Subcutaneous abdominal adipose tissue (tissue), 5 donors: ENCODE data around the gene DEPDC1.
A peak's percentile ranks its signal among the peaks of the same experiment; 100 is the strongest.
"Not testable (repeated sequence)": the region's sequence is repeated elsewhere in the genome, so short reads cannot be mapped to it uniquely, and the experiment has no call there.

Experiments used
- H3K27ac ChIP-seq: one replicate; pipeline ENCODE4 v1.7.0; 2013; ENCODE audit warnings: low read depth, mild to moderate bottlenecking, inconsistent platforms, low read length, moderate library complexity
- H3K27me3 ChIP-seq, 5 donors: one replicate each; pipeline ENCODE4 v1.7.0; 2013; ENCODE audit warnings: low read length in 5 of 5, inconsistent platforms in 1 of 5; ENCODE audit not compliant: control insufficient read depth in 5 of 5, insufficient read depth in 4 of 5
- H3K36me3 ChIP-seq, 5 donors: one replicate each; pipeline ENCODE4 v1.7.0; 2013; ENCODE audit warnings: low read length in 5 of 5; ENCODE audit not compliant: control insufficient read depth in 5 of 5, insufficient read depth in 5 of 5
- H3K4me1 ChIP-seq, 5 donors: one replicate each; pipeline ENCODE4 v1.7.0; 2013; ENCODE audit warnings: low read length in 5 of 5, mild to moderate bottlenecking in 3 of 5, moderate library complexity in 1 of 5; ENCODE audit not compliant: control insufficient read depth in 5 of 5, insufficient read depth in 5 of 5
- H3K4me3 ChIP-seq, 5 donors: one replicate each; pipeline ENCODE4 v1.7.0; 2013; ENCODE audit warnings: low read length in 5 of 5, low read depth in 1 of 5
- H3K9ac ChIP-seq, 5 donors: one replicate each; pipeline ENCODE4 v1.7.0; 2013; ENCODE audit warnings: low read length in 5 of 5, mild to moderate bottlenecking in 4 of 5, moderate library complexity in 3 of 5
- H3K9me3 ChIP-seq, 5 donors: one replicate each; pipeline ENCODE4 v1.7.0; 2013; ENCODE audit warnings: low read length in 5 of 5; ENCODE audit not compliant: control insufficient read depth in 5 of 5
- donor health status: healthy.
- donor health status: healthy.
- donor health status: healthy.
- donor health status: healthy.
- donor health status: healthy.

Gene DEPDC1

DNA sequence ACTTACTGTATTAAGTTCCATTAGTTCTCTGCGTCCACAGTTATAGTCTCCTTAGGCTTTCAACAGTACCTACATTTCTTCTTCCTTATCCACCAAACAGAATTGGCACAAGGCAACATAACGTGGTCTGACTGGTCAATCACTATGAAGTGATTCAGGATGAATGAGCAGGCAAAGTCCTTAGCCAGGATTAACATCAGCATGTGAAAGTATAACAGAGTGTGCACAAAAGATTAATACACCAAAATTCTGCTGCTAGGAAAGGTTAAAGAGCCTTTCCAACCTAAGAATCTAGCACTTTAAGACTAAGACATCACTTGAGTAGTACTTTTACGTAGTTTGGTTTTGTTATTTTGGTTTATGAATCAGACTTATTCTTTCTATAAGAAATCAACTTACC, 15.8 kb downstream of the DEPDC1 start:
- H3K27ac ChIP-seq = no peak overlapping the region
- no peak overlapping the region for H3K9ac ChIP-seq
- H3K4me1 ChIP-seq = no peaks in the 10 kb centered on the region
- no peak overlapping the region for H3K4me3 ChIP-seq
- no peaks in the 10 kb centered on the region for H3K36me3 ChIP-seq
- no peaks in the 10 kb centered on the region for H3K27me3 ChIP-seq
- H3K9me3 ChIP-seq = no peaks in the 10 kb centered on the region

- Histone ChIP-seq H3K27ac (no peak overlapping the region), H3K4me1 (no peaks in the 10 kb centered on the region), H3K4me3 (no peak overlapping the region), H3K36me3 (no peaks in the 10 kb centered on the region), H3K27me3 (no peaks in the 10 kb centered on the region), H3K9ac (no peak overlapping the region), H3K9me3 (no peaks in the 10 kb centered on the region)
Measured at GRCh38 chr1:68479501-68479900, 17.4 kb downstream of the DEPDC1 start.

GRCh38 chr1:68478662-68479061, 18.2 kb downstream of the DEPDC1 start:
- Histone ChIP-seq H3K4me3 (no peak overlapping the region), H3K27ac (no peak overlapping the region), H3K9ac (no peak overlapping the region), H3K9me3 (no peaks in the 10 kb centered on the region), H3K4me1 (no peaks in the 10 kb centered on the region), H3K27me3 (no peaks in the 10 kb centered on the region), H3K36me3 (no peaks in the 10 kb centered on the region)

GRCh38 chr1:68476626-68477025, 20.3 kb downstream of the DEPDC1 start:
- H3K4me3 ChIP-seq, H3K4me1 ChIP-seq, H3K27me3 ChIP-seq, H3K9ac ChIP-seq, H3K36me3 ChIP-seq, H3K9me3 ChIP-seq, H3K27ac ChIP-seq: not testable (repeated sequence)

GRCh38 chr1:68473060-68473459, 23.8 kb downstream of the DEPDC1 start:
- Histone ChIP-seq H3K4me3 (no peak overlapping the region), H3K27ac (no peak overlapping the region), H3K4me1 (no peaks in the 10 kb centered on the region), H3K9me3 (no peaks in the 10 kb centered on the region), H3K36me3 (no peaks in the 10 kb centered on the region), H3K9ac (no peak overlapping the region), H3K27me3 (no peaks in the 10 kb centered on the region)

DNA sequence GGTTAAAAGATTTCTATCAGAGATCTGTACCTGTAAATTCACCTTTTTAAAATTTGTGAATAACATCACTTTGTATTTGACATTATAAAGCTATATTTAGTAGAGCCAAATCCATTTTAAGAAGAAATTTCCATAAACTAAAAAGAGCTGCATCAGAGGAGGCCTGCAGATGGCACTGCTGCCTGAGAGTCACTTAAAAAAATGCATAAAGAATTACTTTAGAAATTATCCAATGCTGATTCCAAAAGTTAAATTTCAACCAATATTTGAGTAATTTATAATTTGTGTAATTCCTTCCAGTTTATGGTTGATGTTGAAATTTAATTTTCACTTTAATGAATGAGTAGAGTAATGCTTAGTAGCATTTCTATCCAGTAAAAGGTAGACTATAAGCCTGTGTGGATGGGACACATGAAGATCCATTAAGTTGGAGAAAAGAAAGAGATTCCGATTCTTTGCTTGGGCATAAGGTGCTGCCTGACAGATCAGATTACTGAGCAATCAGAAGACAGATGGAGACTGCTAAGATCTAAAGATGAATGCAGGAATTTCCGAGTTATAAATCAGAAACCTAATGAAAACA, 26.4 kb downstream of the DEPDC1 start:
- Histone ChIP-seq H3K36me3 (no peaks in the 10 kb centered on the region), H3K9ac (peak overlapping the region in 1 of 5 donors; percentile 1), H3K9me3 (no peaks in the 10 kb centered on the region), H3K27me3 (no peaks in the 10 kb centered on the region), H3K4me1 (no peaks in the 10 kb centered on the region), H3K4me3 (no peak overlapping the region), H3K27ac (no peak overlapping the region)

DNA sequence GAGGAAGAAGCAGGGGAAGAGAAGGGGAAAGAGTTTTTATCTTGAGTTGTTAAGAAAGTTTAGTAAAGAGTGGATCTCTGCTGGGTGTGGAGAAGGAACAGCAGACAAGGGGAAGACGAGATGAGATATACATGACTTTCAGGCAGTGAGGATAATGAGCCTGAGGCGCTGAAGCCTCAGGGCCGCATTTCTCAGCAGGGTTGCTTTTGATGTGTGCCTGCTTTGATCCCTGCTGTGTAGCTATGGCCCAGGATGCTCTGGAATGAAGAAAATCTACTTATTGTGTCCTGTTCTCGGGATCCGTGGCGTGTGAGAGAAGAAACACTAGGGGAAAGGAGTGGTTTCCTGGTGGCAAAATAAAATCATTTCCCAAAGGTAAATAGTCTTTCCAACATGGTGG, 32.0 kb downstream of the DEPDC1 start:
- Histone ChIP-seq H3K9ac (no peak overlapping the region), H3K27me3 (no peaks in the 10 kb centered on the region), H3K4me3 (no peak overlapping the region), H3K9me3 (peaks cover 0 to 14% (median 8%) of the 10 kb centered on the region in 5 donors), H3K27ac (no peak overlapping the region), H3K36me3 (no peaks in the 10 kb centered on the region), H3K4me1 (no peaks in the 10 kb centered on the region)

DNA sequence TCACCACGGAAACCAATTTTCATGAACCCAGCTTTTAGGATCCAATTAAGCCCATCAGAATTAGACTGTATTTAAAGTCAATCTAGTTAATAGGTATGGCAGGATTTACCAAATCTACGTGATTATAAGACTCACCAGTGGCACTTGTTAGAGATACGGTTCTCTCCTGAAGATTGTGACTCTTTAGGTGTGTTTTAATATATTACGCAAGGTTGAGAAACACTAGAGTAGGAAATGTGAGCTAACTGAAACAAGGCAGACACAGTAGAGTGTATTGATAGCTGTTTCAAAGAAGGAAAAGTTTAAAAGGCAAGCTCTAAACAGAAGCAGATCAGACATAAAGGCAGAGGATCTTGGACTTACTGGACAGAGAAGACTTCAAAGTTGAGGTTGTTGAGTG, 35.9 kb downstream of the DEPDC1 start:
- Histone ChIP-seq H3K27ac (no peak overlapping the region), H3K9me3 (peaks cover 0 to 14% (median 8%) of the 10 kb centered on the region in 5 donors), H3K9ac (no peak overlapping the region), H3K27me3 (no peaks in the 10 kb centered on the region), H3K36me3 (no peaks in the 10 kb centered on the region), H3K4me1 (no peaks in the 10 kb centered on the region), H3K4me3 (no peak overlapping the region)

- no peak overlapping the region for H3K9ac ChIP-seq
- no peaks in the 10 kb centered on the region for H3K36me3 ChIP-seq
- no peak overlapping the region for H3K4me3 ChIP-seq
- H3K9me3 ChIP-seq = peaks cover 0 to 14% (median 8%) of the 10 kb centered on the region in 5 donors
- no peak overlapping the region for H3K27ac ChIP-seq
- no peaks in the 10 kb centered on the region for H3K4me1 ChIP-seq
- H3K27me3 ChIP-seq = no peaks in the 10 kb centered on the region
Measured at GRCh38 chr1:68459796-68460195, 37.1 kb downstream of the DEPDC1 start.

DNA sequence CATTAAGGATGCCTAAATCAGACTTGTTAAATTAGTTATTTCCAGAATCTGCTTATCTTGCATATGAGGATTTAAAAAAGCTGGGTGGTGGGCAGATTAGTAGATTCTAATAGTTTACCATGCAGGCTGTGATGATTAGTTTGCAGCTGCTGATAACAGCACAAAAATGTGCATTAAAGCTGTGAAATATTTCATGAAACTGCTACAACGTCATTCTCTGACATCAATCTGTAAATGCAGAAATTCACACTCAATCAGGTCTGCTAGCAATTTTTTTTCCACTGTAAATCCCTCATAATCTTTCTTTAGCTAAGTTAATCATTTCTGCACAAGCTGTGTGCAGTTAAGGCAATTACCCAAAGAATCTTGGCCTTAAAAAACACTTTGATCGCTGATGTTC, 37.8 kb downstream of the DEPDC1 start:
- H3K9ac ChIP-seq = no peak overlapping the region
- H3K36me3 ChIP-seq = no peaks in the 10 kb centered on the region
- peaks cover 0 to 9% (median 8%) of the 10 kb centered on the region in 5 donors for H3K9me3 ChIP-seq
- H3K4me1 ChIP-seq = no peaks in the 10 kb centered on the region
- no peak overlapping the region for H3K4me3 ChIP-seq
- no peaks in the 10 kb centered on the region for H3K27me3 ChIP-seq
- no peak overlapping the region for H3K27ac ChIP-seq

DNA sequence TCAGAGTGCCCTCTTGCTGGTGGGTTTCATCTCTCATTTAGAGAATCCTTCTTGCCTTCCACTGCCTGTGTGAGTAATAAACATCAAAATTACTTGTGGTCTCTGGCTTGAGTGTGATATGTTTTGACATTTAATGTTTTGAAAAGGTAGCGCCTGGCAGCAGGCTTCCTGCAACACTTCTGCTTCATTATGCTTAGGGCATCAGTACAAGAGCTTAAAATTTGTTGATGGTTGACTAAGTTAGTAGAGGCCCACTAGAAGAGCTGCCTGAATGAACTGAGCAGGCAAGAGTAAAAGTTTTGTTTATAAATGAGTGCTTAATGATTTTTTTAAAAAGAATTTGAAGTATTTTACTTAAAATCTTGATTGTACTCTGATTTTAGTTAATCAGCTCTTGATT, 40.7 kb downstream of the DEPDC1 start:
- Histone ChIP-seq H3K27me3 (no peaks in the 10 kb centered on the region), H3K27ac (no peak overlapping the region), H3K9me3 (no peaks in the 10 kb centered on the region), H3K36me3 (no peaks in the 10 kb centered on the region), H3K9ac (no peak overlapping the region), H3K4me3 (no peak overlapping the region), H3K4me1 (no peaks in the 10 kb centered on the region)
